CD4-positive, alpha-beta T cell treated with Interleukin-4 for 4 hours (primary cell): ENCODE results near the gene SYT1.

ENCODE experiments used
- DNase-seq: peaks from one replicate; pipeline ENCODE4 v3.0.0-alpha.2; 2020

The SYT1 gene

GRCh38 chr12:79236920-79237319 lies 372.3 kb downstream of the SYT1 start:
- no peak for DNase-seq

- DNase-seq, result no peak
Observed at GRCh38 chr12:79238246-79238645, 373.7 kb downstream of the SYT1 start.

GRCh38 chr12:79247494-79247893 lies 382.9 kb downstream of the SYT1 start:
- DNase-seq, result no peak

GRCh38 chr12:79250186-79250585 lies 385.6 kb downstream of the SYT1 start:
- no peak for DNase-seq

GRCh38 chr12:79250960-79251755 lies 386.6 kb downstream of the SYT1 start:
- no peak for DNase-seq

GRCh38 chr12:79252358-79253075 lies 387.9 kb downstream of the SYT1 start:
- no peak for DNase-seq

- no peak for DNase-seq
Observed at GRCh38 chr12:79255288-79255687, 390.7 kb downstream of the SYT1 start.

GRCh38 chr12:79260923-79261322 lies 396.3 kb downstream of the SYT1 start:
- DNase-seq, result no peak

- DNase-seq, result no peak
Observed at GRCh38 chr12:79262938-79263337, 398.4 kb downstream of the SYT1 start.

GRCh38 chr12:79266343-79267144 lies 402.0 kb downstream of the SYT1 start:
- no peak for DNase-seq

GRCh38 chr12:79267580-79267979 lies 403.0 kb downstream of the SYT1 start:
- no peak for DNase-seq

- DNase-seq, result no peak
Observed at GRCh38 chr12:79274501-79275064, 410.0 kb downstream of the SYT1 start.

- DNase-seq, result no peak
Observed at GRCh38 chr12:79275631-79276030, 411.1 kb downstream of the SYT1 start.

- no peak for DNase-seq
Observed at GRCh38 chr12:79283364-79283763, 418.8 kb downstream of the SYT1 start.

GRCh38 chr12:79288911-79289310 lies 424.3 kb downstream of the SYT1 start:
- DNase-seq, result no peak

GRCh38 chr12:79291711-79292110 lies 427.1 kb downstream of the SYT1 start:
- DNase-seq, result no peak

- DNase-seq, result no peak
Observed at GRCh38 chr12:79294590-79294989, 430.0 kb downstream of the SYT1 start.

GRCh38 chr12:79295572-79295971 lies 431.0 kb downstream of the SYT1 start:
- DNase-seq, result no peak

GRCh38 chr12:79296133-79296532 lies 431.6 kb downstream of the SYT1 start:
- no peak for DNase-seq

- DNase-seq, result no peak
Observed at GRCh38 chr12:79296871-79297270, 432.3 kb downstream of the SYT1 start.

GRCh38 chr12:79298506-79298905 lies 433.9 kb downstream of the SYT1 start:
- DNase-seq, result no peak

GRCh38 chr12:79299447-79300198 lies 435.0 kb downstream of the SYT1 start:
- DNase-seq, result no peak

GRCh38 chr12:79300199-79300568 lies 435.6 kb downstream of the SYT1 start:
- no peak for DNase-seq
